Measurements from ENCODE around the gene MAML3.
A peak's percentile ranks its signal among the peaks of the same experiment; 100 is the strongest.

MAML3 gene

DNA sequence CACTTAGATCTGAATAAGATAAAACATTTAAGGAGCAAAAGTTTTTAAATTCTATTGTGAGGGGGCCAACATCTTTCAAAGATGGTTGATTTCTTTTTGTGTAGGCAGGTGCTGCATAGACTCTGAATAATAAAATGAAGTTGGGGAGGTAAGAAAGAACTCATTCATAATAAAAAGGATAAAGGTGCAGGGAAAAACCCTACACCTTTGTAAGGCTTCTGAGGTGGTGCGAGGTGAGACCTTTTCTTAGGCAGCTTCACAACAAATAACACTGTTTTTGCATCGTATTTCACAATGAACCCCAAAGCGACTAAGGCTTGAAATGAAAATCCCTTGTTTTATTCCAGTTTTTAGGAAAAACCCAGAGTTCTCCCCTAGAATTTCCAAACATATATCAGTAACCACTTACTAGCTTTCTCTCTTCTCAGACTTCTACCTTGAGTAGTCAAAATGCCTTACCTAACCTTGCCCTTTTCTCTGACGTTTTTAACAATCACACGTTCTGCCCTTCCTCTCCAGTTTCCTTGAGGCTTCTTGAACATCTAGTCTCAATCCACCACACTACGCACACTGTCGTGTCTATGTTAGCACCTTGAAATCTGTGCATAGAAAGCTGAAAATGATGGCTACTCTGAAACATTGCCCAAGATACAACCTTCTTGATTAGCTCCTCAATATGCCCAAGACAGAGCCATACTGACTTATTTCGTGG, 30.2 kb downstream of the MAML3 start:
- no peak for DNase-seq

- DNase-seq: no peak
Observed at GRCh38 chr4:140122891-140123290, 31.1 kb downstream of the MAML3 start.

DNA sequence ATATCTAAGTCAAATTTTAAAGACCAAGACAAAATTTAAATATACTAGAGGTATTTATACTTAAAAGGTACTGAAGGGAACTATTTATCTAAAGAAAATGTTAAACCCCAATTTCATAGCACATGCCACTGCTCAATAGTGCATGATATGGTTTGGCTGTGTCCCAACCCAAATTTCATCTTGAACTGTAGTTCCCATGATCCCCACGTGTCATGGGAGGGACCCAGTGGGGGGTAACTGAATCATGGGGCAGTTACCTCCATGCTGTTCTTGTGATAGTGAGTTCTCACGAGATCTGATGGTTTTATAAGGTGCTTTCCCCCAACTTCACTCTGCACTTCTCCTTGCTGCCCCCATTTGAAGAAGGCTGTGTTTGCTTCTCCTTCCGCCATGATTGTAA, 32.3 kb downstream of the MAML3 start:
- DNase-seq: no peak

GRCh38 chr4:140118931-140119640, 34.9 kb downstream of the MAML3 start:
- DNase-seq: no peak

- DNase-seq: no peak
Observed at GRCh38 chr4:140117947-140118346, 36.0 kb downstream of the MAML3 start.

DNA sequence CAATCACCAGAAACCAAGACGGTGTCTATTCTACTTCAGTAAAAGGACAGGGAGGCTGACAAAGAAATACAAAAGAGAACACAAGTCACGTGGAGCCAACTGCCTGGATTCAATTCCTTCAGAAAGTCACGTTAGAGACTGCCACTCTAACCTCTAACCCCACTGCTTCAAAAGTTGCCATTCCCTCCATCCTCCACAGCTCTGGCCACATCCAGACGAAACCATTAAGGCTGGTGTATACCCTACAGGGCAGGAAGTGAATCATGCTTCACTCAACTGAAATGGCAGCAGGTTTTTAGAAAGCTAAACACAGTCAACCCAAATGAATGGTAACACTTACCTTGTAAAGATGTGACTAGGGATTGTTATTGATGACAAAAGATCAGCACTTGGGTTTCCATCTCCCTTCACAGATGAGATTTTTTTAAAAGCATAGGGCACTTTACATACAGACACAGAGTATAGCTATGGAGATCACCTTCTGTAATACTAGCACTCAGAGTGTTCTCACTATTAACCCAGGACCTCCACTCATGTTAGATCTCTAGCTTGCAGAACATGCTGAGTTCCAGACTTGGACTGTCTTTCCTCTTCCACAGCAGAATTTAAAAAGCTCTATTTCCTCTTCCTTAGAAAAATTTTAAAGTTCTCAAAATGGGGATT, 37.4 kb downstream of the MAML3 start:
- no peak for DNase-seq

DNA sequence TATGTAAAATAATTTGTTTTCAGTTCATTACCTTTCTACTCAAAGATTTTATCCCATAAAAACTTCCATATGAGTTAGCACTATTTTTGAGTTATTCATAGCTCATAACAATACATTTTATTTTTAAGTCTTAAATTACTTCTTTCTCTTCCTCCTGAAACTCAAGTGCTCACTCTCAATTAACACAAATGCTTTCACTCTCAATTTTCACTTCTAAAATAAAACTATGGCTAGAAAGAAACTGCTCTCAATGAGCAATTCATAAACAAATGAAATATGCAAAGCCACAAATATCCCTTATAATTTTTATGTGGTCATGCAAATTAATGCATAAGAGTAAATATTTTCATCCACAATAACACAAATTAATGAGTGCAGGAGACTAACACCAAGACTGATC, 38.8 kb downstream of the MAML3 start:
- no peak for DNase-seq

GRCh38 chr4:140113653-140114052, 40.3 kb downstream of the MAML3 start:
- no peak for DNase-seq

GRCh38 chr4:140112576-140112975, 41.4 kb downstream of the MAML3 start:
- DNase-seq: no peak

DNA sequence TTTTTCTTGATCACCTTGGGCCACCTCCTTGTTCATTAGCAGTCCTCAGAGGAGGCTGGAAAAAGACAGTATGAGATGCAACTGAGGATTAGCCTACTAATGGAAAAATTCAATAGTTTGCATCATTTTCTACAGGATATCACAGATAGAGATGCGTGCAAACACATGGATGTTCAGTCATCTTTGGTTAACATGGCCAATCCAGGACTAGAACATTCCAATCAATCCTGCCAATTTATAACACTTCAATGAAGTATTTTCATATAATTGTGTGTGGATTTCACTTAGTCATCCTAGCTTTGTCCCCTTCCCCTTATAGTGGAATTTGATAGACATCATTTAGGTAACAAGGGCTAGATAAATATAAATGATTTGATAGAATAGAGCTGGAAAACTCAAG, 42.7 kb downstream of the MAML3 start:
- DNase-seq: no peak

GRCh38 chr4:140110542-140111215, 43.3 kb downstream of the MAML3 start:
- DNase-seq: no peak

DNA sequence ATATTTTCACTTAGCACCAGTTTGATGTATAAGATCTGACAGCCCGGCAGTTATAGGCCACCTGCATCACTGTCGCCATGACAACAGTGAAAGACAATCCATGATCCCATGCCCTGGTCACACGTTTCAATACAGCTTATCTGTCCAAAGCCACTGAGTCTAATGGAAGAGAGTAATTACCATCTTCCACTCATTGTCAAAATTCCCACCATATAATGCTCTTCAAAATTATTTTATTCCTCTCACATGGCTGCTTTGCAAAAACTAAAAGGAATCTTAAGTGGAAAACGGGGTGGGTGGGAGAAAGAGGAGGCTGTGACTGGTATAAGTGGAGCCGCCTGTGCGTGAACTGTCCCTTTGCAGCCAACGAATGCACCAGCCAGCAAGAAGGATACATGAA, 44.2 kb downstream of the MAML3 start:
- DNase-seq: no peak

DNA sequence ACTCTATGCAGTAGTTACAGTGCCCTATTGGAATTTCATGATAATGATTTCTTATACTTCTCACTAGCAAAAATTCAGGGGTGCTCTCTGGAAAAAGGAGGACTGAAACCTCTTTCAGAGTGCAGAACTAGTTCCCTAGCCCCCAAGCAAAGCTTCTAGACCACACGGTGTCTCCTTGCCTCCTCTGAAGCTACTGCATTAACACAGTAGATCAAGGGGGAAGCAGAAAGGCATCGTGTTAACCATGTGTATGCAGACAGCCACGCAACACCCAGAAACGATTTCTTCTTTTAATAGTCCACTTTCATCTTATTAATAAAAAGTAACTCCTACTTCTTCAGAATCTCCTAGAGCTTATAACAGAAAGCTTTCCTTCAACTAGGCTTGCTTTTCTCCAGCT, 44.7 kb downstream of the MAML3 start:
- no peak for DNase-seq

DNA sequence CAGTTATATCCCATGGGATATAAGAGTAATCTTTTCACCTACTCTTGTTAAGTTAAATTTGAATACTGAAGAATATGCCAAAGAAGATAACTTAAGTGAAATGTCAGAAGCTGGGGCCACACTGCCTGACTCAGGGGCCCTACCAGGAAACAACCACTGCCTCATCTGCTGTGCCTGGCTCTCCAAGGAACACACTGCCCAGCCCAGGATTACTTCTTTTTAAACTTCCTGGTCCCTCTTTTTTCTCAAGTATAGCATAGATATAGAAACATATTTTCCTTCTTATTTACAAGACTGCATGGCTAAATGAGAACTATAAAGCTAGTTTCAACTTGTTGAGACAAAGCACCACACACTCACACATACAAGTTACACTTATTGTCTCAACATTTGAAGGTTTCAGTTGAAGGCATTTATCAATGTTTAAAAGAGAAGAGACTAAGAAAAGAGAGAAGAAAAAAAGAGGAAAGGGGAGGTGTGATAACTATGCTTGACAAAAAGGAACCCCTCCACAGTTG, 45.2 kb downstream of the MAML3 start:
- no peak for DNase-seq

DNA sequence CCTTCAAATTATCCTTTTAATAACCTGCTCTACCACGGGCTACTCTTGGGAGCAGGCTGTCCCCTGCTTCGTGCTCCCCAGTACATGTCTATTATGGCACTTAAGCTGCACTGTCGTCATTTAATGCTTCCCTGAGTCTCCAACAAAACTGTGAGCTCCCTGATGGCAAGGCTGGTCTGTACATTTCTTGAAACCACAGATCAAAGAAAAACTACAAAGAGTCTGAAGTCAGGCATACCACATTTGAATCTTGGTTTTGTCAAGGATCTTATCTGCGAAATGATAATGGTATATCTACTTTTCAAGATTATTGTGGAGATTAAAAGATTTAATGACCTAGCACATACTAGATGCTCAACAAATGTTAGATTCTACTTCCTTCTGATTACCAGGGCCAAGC, 45.7 kb downstream of the MAML3 start:
- no peak for DNase-seq

GRCh38 chr4:140106289-140106844, 47.6 kb downstream of the MAML3 start:
- no peak for DNase-seq

GRCh38 chr4:140105436-140105835, 48.5 kb downstream of the MAML3 start:
- no peak for DNase-seq

GRCh38 chr4:140103676-140104075, 50.3 kb downstream of the MAML3 start:
- DNase-seq: peak; percentile 58

GRCh38 chr4:140102421-140102820, 51.6 kb downstream of the MAML3 start:
- no peak for DNase-seq

- no peak for DNase-seq
Observed at GRCh38 chr4:140100771-140101170, 53.2 kb downstream of the MAML3 start.

DNA sequence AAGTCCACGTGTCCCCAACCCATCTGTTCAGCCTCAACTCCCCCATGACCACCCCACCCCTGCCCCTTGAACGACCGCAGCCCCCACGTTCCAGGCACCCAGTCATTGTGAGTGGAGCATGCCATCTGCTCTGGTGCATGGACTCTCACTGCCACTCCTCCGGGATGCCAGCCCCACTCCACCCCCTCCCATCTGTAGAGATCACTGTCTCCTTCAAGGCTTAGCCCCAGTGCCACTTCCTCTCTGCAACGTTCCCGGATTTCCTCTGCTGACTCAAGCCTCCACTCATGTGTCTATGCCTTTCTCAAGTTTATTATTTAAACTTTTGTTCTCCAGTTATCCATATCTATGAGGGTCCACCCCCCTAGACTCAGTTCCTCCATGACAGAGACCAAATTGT, 54.0 kb downstream of the MAML3 start:
- no peak for DNase-seq

GRCh38 chr4:140098455-140099160, 55.4 kb downstream of the MAML3 start:
- DNase-seq: no peak
